HG03097 (cell line): ENCODE results near the gene RFPL3.

ENCODE experiments used
- ATAC-seq: cut with Tn5 transposase; IDR thresholded peaks from one replicate; pipeline ENCODE4 v1.9.1; 2021; ENCODE audit not compliant: unreplicated experiment, low FRiP score

RFPL3 gene

GRCh38 chr22:32407312-32407711 is 49.6 kb downstream of the RFPL3 start:
- no peak for ATAC-seq

GRCh38 chr22:32407936-32408335 is 50.3 kb downstream of the RFPL3 start:
- no peak for ATAC-seq

GRCh38 chr22:32409977-32410376 is 52.3 kb downstream of the RFPL3 start:
- no peak for ATAC-seq

- ATAC-seq = no peak
These were observed 52.8 kb downstream of the RFPL3 start for GRCh38 chr22:32410459-32410858.
